GM10266 (cell line): ENCODE results near the gene SEMA3C.
A peak's percentile ranks its signal among the peaks of the same experiment; 100 is the strongest.

Source experiments
- DNase-seq: peaks from one replicate; pipeline ENCODE4 v3.0.0; 2012; ENCODE audit errors: extremely low spot score
- TF ChIP-seq, protein P1 (sequence below): IDR thresholded peaks from 2 replicates; pipeline ENCODE4 v1.5.1; 2012; ENCODE audit warnings: mild to moderate bottlenecking, low read depth; ENCODE audit not compliant: control insufficient read depth, insufficient read depth; ENCODE audit errors: missing control alignments

The SEMA3C gene

GRCh38 chr7:80918909-80919721, at the start of gene SEMA3C:
Gene SEMA3C (minus strand): TSS chr7:80919051. CDS start chr7:80916781, 2,270 bp downstream.
- TF ChIP-seq, protein P1, sequence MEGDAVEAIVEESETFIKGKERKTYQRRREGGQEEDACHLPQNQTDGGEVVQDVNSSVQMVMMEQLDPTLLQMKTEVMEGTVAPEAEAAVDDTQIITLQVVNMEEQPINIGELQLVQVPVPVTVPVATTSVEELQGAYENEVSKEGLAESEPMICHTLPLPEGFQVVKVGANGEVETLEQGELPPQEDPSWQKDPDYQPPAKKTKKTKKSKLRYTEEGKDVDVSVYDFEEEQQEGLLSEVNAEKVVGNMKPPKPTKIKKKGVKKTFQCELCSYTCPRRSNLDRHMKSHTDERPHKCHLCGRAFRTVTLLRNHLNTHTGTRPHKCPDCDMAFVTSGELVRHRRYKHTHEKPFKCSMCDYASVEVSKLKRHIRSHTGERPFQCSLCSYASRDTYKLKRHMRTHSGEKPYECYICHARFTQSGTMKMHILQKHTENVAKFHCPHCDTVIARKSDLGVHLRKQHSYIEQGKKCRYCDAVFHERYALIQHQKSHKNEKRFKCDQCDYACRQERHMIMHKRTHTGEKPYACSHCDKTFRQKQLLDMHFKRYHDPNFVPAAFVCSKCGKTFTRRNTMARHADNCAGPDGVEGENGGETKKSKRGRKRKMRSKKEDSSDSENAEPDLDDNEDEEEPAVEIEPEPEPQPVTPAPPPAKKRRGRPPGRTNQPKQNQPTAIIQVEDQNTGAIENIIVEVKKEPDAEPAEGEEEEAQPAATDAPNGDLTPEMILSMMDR: no peak
- DNase-seq: peak; percentile 71

DNA sequence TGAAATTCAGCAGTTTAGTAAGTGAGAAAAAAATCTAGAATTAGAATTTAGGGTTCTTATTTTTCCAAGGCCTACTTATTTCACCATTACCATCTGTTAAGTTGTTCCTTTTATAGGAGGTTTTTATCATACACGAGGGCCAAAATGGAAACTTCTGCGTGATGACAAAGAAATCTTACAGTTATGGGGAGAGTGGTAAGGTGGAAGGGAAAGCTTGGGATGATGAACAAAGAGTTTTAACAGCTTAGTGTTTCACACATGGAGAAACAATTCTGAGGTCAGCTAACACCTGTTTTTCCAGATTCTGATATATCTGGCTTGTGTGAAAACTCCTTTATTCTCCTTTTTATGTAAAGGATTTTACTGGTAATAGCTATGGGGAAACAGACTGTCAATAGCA, 49.8 kb upstream of the SEMA3C start:
- no peak for DNase-seq
- TF ChIP-seq, protein P1: no peak

GRCh38 chr7:80967917-80968297, 49.1 kb upstream of the SEMA3C start:
- no peak for DNase-seq
- TF ChIP-seq, protein P1: no peak

GRCh38 chr7:80967071-80967916, 48.4 kb upstream of the SEMA3C start:
- TF ChIP-seq, protein P1: no peak
- no peak for DNase-seq

DNA sequence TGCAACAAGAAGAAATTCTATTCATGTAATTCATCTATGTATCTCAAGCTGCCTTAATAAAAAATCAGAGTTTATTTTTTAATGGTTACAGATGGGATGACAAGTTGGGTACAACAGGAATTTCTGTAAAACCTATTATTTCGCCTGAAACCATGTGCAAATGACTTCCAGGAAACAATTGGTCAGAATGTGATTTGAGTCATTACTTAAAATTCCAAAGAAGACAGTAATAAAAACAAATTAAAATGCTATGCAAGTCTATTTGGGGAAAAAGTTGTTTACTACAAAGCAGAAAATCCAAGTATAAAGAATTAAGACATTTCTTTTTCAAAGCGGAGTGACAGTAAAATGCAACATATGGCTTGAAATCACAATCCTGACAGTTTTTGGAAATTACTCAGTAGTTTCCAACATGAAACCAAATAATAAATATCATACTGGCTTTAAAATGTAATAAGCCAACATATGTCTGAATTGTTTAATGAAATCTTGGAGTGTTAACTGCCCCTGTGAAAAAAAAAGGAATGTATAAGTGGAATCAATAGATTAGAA, 41.5 kb upstream of the SEMA3C start:
- TF ChIP-seq, protein P1: no peak
- DNase-seq: no peak

DNA sequence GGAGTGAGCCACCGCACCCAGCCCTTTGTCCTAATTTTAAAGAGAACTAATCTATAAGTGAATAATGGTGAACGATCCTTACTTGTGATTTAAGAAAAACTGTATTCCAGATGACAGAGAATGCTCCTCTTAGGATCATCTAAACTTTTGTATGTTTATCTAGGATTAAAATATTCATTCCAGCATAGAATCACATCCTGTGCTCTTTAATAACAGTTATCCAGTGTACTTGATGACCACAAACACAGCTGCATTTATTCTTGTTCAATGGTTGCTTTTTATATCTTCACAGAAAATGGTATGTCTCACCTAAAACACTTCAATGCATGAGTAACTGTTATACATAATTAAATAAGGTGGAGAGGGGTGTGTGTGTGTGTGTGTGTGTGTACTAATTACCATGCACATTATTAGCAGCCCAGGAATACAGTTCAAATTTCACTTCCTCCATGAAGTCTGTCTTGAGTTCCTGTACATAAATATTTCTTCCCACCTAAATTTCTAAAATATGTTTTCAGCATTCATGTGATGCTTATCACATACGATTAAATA, 38.5 kb upstream of the SEMA3C start:
- DNase-seq: no peak
- TF ChIP-seq, protein P1: no peak
